ENCODE data around the gene DNAH3. TPM values are rescaled to one million over a fixed set of nuclear protein-coding genes. Genes with fewer than 3 reads are reported as not detected.
"Not testable (repeated sequence)": the region's sequence is repeated elsewhere in the genome, so short reads cannot be mapped to it uniquely, and the experiment has no call there.

Gene DNAH3
- total and polyA plus RNA-seq, 2 donors: 0.16 to 0.37 TPM

DNA sequence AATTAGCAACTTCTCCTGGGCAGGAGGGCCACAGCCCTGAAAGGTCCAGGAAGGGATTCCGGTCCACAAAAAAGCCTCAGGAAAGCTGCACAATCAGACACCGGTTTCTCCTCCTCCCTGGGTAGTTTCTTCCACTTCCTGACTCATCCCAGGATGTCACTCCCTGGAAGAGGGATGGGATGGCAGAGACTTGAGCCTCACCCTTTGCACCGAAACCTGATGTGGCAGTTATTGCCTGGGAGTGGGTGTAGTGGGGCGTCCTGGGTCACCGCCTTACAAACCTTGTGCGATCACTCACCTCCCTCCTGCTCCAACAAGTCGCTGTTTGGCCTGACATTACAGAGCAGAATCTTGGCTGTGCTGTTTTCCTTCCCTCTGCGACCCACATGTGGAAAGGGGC lies 179.2 kb downstream of the DNAH3 start:
- 72% methylated on average over 8 of the region's 8 CpGs for WGBS
- DNase-seq (ENCODE audit: extremely low spot score): no peak
- no peak overlapping the region for H3K27ac ChIP-seq (ENCODE audit: low read depth)
- H3K36me3 ChIP-seq (ENCODE audit: insufficient read depth): no peaks in the 10 kb centered on the region
- H3K4me3 ChIP-seq (ENCODE audit: low read depth, low read length): no peak overlapping the region
- H3K4me1 ChIP-seq (ENCODE audit: insufficient read depth): no peaks in the 10 kb centered on the region

DNA sequence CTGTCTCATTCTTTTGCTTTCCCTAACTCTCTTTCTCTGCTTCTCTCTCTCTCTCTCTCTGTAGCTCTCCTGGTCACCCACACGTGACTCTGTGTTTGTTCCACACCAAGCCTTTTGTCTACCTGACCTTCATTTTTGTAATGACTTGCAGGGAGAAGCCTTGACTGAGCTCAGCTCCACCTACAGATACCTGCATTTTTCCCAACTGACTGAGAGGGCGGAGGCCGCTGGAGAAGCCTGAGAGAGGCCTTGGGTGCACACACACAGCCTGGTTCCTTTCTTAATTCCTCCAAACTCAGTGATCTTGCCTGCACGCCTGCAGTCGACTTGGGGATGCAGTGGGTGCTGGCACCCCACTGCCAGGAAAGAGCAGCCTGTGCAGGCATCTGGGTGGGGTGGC lies 181.3 kb downstream of the DNAH3 start:
- DNase-seq (ENCODE audit: extremely low spot score): no peak
- H3K36me3 ChIP-seq (ENCODE audit: insufficient read depth): no peaks in the 10 kb centered on the region
- no peaks in the 10 kb centered on the region for H3K4me1 ChIP-seq (ENCODE audit: insufficient read depth)
- H3K4me3 ChIP-seq (ENCODE audit: low read depth, low read length): no peak overlapping the region
- WGBS: 81% methylated on average over 5 of the region's 5 CpGs
- no peak overlapping the region for H3K27ac ChIP-seq (ENCODE audit: low read depth)

DNA sequence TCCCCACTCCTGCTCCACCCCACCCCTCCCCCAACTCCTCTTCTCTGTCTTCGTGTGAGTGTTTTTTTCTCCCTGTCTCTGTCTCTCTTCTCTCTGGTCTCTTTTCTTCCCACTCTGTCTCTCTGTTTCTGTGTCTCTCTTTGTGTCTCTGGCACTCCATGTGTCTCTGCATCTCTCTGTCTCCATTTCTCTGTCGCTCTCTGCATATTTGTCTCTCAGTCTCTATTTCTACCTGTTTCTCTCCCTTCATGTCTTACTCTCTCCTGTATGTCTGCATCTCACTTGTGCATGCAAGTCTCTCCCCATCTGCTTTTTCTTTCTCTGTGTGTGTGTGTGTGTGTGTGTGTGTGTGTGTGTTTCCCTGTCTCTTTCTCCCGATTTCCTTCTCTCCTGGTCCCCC lies 181.9 kb downstream of the DNAH3 start:
- no peak for DNase-seq (ENCODE audit: extremely low spot score)
- Histone ChIP-seq H3K4me1 (ENCODE audit: insufficient read depth) (no peaks in the 10 kb centered on the region), H3K36me3 (ENCODE audit: insufficient read depth) (no peaks in the 10 kb centered on the region), H3K4me3 (ENCODE audit: low read depth, low read length) (no peak overlapping the region), H3K27ac (ENCODE audit: low read depth) (no peak overlapping the region)
- WGBS: 44% methylated on average over 3 of the region's 3 CpGs

DNA sequence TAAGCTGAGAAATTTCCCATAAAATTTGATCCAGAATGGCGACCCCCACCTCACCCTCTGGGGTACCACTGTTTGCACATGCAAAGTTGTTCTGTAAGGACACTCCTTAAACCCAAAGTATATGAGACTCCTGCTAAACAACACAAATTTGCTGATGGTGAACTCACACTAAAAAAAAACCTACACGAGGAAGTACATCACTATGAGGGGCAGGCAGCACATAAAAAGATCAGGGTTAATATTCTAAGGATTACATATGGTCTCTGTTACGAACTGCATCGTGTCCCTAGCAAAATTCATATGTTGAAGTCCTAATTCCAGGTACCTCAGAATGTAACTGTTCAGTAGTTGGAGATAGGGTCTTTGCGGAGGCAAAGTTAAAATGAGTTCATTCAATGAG lies 189.7 kb downstream of the DNAH3 start:
- DNase-seq (ENCODE audit: extremely low spot score): no peak
- H3K36me3 ChIP-seq (ENCODE audit: insufficient read depth): no peaks in the 10 kb centered on the region
- H3K4me1 ChIP-seq (ENCODE audit: insufficient read depth): no peaks in the 10 kb centered on the region
- H3K27ac ChIP-seq (ENCODE audit: low read depth): no peak overlapping the region
- H3K4me3 ChIP-seq (ENCODE audit: low read depth, low read length): no peak overlapping the region
- 76% methylated on average over 5 of the region's 5 CpGs for WGBS

DNA sequence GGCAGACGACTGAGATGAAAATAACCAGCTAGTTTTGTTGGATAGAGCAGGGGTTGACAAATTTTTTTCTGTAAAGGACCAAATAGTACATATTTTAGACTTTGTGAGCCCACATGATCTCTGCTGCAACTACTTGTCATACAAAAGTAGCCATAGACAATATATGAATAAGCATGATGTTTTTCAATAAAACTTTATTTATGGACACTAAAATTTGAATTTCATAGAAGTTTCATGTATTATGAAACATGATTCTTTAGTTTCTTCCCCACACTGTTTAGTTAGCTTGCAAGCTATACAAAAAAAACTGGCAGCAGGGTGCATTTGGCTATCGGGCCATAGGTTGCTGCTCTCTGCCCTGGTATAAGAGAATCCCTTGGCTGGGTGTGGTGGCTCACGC lies 193.5 kb downstream of the DNAH3 start:
- no peak for DNase-seq (ENCODE audit: extremely low spot score)
- H3K36me3 ChIP-seq (ENCODE audit: insufficient read depth): no peaks in the 10 kb centered on the region
- no peak overlapping the region for H3K27ac ChIP-seq (ENCODE audit: low read depth)
- H3K4me3 ChIP-seq (ENCODE audit: low read depth, low read length): no peak overlapping the region
- H3K4me1 ChIP-seq (ENCODE audit: insufficient read depth): no peaks in the 10 kb centered on the region
- 80% methylated on average over 3 of the region's 3 CpGs for WGBS

DNA sequence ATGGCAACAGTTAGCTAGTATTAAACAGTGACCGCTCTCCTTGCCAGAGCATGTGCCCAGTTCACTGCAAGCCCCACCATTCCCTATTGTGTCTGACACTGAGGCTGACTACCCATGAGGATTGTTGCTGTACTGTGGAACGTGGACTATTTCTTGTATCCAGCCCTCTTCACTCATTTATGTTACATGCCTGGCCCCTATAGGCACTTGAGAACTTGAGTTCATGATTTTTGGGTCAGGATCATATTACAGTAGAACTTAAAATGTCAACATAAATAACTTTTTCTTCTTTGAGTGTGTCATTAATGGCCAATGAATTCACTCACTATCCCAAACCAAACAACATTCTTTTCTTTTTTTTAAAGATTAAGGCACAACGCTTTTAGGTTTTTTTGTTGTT lies 194.3 kb downstream of the DNAH3 start:
- Histone ChIP-seq H3K4me3 (ENCODE audit: low read depth, low read length) (no peak overlapping the region), H3K36me3 (ENCODE audit: insufficient read depth) (no peaks in the 10 kb centered on the region), H3K4me1 (ENCODE audit: insufficient read depth) (no peaks in the 10 kb centered on the region), H3K27ac (ENCODE audit: low read depth) (no peak overlapping the region)
- no peak for DNase-seq (ENCODE audit: extremely low spot score)
- WGBS: 58% methylated on average over 3 of the region's 3 CpGs

DNA sequence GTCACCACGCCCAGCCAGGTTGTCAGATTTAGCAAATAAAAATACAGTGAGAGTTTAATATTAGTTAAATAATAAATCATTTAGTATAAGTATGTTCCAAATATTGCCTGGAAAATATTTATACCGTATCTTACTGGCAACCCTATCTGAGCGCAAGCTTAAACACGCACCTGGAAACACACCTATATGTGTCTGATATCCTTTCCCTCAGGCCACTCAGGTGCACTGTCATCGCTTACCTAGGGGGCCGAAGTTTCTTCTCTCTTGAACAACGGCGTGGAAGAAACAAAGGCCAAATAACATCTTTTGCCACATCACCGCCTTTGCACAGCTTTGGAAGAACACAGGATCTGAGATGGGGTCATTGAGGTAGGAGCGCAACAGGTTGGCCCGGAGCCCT lies 196.1 kb downstream of the DNAH3 start:
- H3K27ac ChIP-seq (ENCODE audit: low read depth): no peak overlapping the region
- WGBS: 94% methylated on average over 11 of the region's 11 CpGs
- no peak for DNase-seq (ENCODE audit: extremely low spot score)
- H3K4me3 ChIP-seq (ENCODE audit: low read depth, low read length): no peak overlapping the region
- no peaks in the 10 kb centered on the region for H3K36me3 ChIP-seq (ENCODE audit: insufficient read depth)
- H3K4me1 ChIP-seq (ENCODE audit: insufficient read depth): no peaks in the 10 kb centered on the region

DNA sequence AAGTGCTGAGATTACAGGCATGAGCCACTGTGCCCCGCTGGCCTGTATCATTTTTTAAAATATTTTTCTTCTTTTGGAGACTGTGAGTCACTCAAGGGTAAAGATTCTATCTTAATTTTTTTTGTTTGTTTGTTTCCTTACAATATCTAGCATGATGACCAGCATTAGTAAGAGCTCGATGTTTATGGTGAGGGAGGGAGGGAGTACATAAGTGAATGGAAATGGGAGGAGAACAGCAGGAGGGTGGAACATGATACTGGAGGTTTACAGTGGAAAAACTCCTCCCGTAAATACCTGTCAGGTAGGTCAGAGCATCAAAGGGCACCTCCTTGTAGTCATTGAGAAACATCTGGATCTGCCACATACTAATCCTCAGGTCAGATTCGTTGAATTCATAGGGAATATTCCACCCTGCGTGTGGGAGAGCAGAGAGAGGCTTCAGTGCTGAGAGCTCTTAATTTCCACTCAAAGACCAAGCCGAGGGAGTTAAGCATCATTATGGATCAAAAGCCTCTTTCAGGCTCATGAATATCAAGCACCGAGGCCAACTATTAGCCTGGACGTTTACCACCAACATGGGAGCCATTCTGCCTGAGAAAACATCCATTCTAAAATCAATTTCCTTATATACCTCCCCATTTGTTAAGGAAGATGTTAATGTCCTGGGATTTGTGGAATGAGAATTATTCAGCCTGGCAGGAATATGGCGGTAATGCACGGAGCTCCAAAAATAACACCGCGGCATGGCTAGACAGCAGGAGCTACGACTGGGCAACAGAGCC lies 198.3 kb downstream of the DNAH3 start:
- H3K36me3 ChIP-seq (ENCODE audit: insufficient read depth): no peaks in the 10 kb centered on the region
- no peak overlapping the region for H3K27ac ChIP-seq (ENCODE audit: low read depth)
- WGBS: 71% methylated on average over 13 of the region's 13 CpGs
- no peaks in the 10 kb centered on the region for H3K4me1 ChIP-seq (ENCODE audit: insufficient read depth)
- no peak for DNase-seq (ENCODE audit: extremely low spot score)
- no peak overlapping the region for H3K4me3 ChIP-seq (ENCODE audit: low read depth, low read length)

DNA sequence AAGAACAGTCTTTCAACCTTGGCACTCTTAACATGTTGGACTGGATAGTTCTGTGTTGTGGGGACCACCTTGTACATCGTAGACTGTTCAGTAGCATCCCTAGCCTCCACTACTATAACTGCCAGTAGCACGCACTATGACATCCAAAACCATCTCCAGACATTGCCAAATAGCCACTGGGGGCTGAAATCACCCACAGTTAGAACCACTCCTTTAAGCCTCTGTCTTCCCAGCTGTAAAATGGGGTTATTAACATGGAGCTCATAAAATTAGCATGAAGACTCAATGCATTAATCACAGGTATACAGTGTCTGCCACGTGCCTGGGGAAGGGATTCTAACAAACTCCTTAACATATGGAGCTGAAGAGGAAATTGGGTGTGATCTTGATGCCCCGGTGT lies 200.4 kb downstream of the DNAH3 start:
- WGBS: 83% methylated on average over 4 of the region's 4 CpGs
- no peak for DNase-seq (ENCODE audit: extremely low spot score)
- H3K36me3 ChIP-seq (ENCODE audit: insufficient read depth): no peaks in the 10 kb centered on the region
- H3K4me3 ChIP-seq (ENCODE audit: low read depth, low read length): no peak overlapping the region
- H3K4me1 ChIP-seq (ENCODE audit: insufficient read depth): no peaks in the 10 kb centered on the region
- no peak overlapping the region for H3K27ac ChIP-seq (ENCODE audit: low read depth)

DNA sequence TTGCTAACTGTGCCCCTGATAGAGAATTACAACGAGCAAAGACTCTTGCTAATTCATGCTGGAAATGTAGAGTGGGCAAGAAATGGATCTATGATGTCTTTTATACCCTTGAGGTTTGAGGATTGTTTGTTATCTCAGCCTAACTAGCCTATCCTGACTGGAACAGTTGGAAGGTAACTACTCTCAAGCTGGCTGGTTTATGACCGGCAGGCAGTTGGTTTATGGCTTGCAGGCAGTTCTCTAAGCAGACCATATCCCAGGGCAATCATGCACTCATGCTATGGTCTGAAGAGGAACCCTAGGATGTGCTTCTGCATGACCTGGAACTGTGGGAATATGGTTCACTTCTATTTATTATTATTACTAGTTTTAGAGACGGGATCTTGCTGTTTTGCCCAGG lies 201.0 kb downstream of the DNAH3 start:
- Histone ChIP-seq H3K4me1 (ENCODE audit: insufficient read depth) (no peaks in the 10 kb centered on the region), H3K36me3 (ENCODE audit: insufficient read depth) (no peaks in the 10 kb centered on the region), H3K27ac (ENCODE audit: low read depth) (no peak overlapping the region), H3K4me3 (ENCODE audit: low read depth, low read length) (no peak overlapping the region)
- 66% methylated on average over 3 of the region's 3 CpGs for WGBS
- DNase-seq (ENCODE audit: extremely low spot score): no peak

DNA sequence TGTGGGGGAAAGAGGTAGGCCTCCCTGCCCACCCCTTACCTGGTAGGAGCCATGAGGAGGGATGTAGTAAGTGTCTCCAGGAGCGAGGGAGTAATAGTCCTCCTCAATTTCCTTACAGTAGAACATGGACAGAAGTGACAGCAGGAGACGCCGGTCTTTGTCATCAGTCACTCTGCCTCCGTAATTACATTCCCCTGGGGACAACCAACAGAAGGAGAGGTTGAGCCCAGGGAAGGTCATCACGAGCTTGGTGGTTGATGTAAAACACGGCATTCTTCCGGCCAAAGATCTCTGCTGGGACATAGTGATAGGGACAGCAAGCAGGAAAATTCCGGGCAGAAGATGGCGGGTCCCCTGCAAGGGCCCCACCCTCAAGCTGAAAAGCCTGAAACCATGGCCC lies 202.2 kb downstream of the DNAH3 start:
- no peak for DNase-seq (ENCODE audit: extremely low spot score)
- Histone ChIP-seq H3K4me1 (ENCODE audit: insufficient read depth) (no peaks in the 10 kb centered on the region), H3K4me3 (ENCODE audit: low read depth, low read length) (no peak overlapping the region), H3K36me3 (ENCODE audit: insufficient read depth) (no peaks in the 10 kb centered on the region), H3K27ac (ENCODE audit: low read depth) (no peak overlapping the region)
- 90% methylated on average over 9 of the region's 9 CpGs for WGBS

DNA sequence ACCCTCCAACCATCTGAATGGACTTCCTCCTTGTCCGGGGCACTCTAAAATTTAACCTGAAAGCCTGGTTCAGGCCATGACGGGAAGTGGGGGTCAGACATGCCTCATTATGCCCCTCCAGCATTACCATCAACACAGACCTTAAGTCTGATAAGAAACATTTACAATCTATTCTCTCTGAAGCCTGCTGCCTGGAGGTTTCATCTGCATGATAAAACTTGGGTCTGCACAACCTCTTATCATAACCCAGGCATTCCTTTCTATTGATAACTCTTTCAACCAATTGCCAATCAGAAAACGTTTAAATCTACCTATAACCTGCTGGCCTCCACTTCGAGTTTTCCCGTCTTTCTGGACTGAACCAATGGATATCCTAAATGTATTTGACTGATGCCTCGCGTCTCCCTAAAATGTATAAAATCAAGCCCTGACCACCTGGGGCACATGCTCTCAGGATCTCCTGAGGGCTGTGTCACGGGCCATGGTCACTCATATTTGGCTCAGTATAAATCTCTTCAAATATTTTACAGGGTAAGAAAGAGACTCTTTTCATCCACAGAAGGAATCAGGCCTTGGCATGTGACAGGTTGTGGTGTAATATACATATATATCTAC lies 204.5 kb downstream of the DNAH3 start:
- WGBS: 74% methylated on average over 8 of the region's 8 CpGs
- DNase-seq (ENCODE audit: extremely low spot score): no peak
- no peak overlapping the region for H3K27ac ChIP-seq (ENCODE audit: low read depth)
- H3K4me3 ChIP-seq (ENCODE audit: low read depth, low read length): no peak overlapping the region
- H3K4me1 ChIP-seq (ENCODE audit: insufficient read depth): no peaks in the 10 kb centered on the region
- H3K36me3 ChIP-seq (ENCODE audit: insufficient read depth): no peaks in the 10 kb centered on the region

DNA sequence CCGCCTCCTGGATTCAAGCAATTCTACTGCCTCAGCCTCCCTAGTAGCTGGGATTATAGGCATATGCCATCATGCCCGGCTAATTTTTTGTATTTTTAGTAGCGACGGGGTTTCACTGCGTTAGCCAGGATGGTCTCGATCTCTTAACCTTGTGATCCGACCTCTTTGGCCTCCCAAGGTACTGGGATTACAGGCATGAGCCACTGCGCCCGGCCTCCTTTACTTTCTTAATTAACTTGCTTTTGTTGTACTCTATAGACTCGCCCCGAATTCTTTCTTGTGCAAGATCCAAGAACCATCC lies 205.1 kb downstream of the DNAH3 start:
- H3K36me3 ChIP-seq (ENCODE audit: insufficient read depth); H3K27ac ChIP-seq (ENCODE audit: low read depth); H3K4me3 ChIP-seq (ENCODE audit: low read depth, low read length); DNase-seq (ENCODE audit: extremely low spot score); H3K4me1 ChIP-seq (ENCODE audit: insufficient read depth): not testable (repeated sequence)
- 94% methylated on average over 11 of the region's 11 CpGs for whole genome bisulfite sequencing

DNA sequence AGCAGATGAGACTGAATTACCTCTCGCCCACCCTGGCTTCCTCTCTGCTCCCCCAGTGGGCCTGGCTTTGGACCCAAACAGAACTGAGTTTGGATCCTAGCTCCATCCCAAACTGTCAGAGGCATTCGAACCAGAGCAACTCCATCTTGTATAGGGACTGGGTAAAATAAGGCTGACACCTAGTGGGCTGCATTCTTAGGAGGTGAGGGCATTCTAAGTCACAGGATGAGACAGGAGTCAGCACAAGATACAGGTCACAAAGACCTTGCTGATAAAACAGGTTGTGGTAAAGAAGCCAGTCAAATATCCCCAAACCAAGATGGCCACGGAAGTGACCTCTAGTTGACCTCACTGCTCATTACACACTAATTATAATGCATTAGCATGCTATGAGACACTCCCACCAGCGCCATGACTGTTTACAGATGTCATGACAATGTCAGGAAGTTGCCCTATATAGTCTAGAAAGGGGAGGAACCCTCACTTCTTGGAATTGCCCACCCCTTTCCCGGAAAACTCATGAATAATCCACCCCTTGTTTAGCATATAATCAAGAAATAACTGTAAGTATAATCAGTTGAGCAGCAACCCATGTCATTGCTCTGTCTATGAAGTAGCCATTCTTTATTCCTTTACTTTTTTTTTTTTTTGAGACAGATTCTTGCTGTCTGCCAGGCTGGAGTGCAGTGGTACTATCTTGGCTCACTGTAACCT lies 205.6 kb downstream of the DNAH3 start:
- no peak for DNase-seq (ENCODE audit: extremely low spot score)
- Histone ChIP-seq H3K4me3 (ENCODE audit: low read depth, low read length) (no peak overlapping the region), H3K4me1 (ENCODE audit: insufficient read depth) (no peaks in the 10 kb centered on the region), H3K27ac (ENCODE audit: low read depth) (no peak overlapping the region), H3K36me3 (ENCODE audit: insufficient read depth) (no peaks in the 10 kb centered on the region)
- WGBS: 81% methylated on average over 5 of the region's 5 CpGs

All from urinary bladder (tissue), 4 donors.